Thyroid gland (tissue), 4 donors: Measurements from ENCODE around the gene TYROBP.

ENCODE experiments used
- CTCF ChIP-seq, 6 experiments: fragments of 200-600 bp in 3 of 6; fragments of 450-650 bp in 3 of 6; sonication (generic) in 3 of 6; IDR thresholded peaks; one replicate each; pipeline ENCODE4 v1.5.1; 2016 to 2019; ENCODE audit warnings: antibody characterized with exemption in 6 of 6, mild to moderate bottlenecking in 2 of 6, inconsistent platforms in 1 of 6, moderate library complexity in 1 of 6
- POLR2A ChIP-seq, 2 donors: fragments of 450-650 bp; IDR thresholded peaks; one replicate each; pipeline ENCODE4 v1.6.1; 2017; ENCODE audit warnings: antibody characterized with exemption in 2 of 2, mild to moderate bottlenecking in 2 of 2, moderate library complexity in 1 of 2

- TF ChIP-seq CTCF (IDR thresholded peaks at IDR 0.05) (no peak), POLR2A (IDR thresholded peaks at IDR 0.05) (no peak)
These were observed 8.4 kb downstream of the TYROBP start for GRCh38 chr19:35899547-35900214.
